ENCODE results near the gene UMPS.

DNA sequence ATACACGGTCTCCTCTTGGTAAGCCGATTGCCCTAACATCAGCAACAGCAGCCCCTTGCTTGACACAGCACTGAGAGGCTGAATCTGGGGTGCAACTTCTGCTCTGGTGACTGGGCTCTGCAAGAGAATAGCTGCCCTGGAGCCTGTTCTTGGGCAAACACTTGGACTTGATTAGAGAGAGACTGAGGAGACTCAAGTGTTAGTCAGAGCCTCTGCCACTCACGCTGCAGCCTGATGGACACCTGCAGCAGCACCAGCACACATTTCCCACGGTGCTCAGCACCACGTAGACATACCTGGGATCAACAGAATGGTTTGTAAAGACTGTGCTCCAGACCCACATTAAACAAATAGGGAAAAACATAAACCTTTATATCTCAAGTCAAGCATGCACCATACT, 35.8 kb upstream of the UMPS start:
- TF ChIP-seq MXI1 (IDR thresholded peaks at IDR 0.05; ENCODE audit: low read depth, low read length) (no peak), YY1 (IDR thresholded peaks at IDR 0.05; ENCODE audit: low read depth) (no peak), RAD21 (IDR thresholded peaks at IDR 0.05; ENCODE audit: low read length) (no peak), FOSL2 (IDR thresholded peaks at IDR 0.05; ENCODE audit: borderline replicate concordance, low read depth) (no peak), RCOR1 (IDR thresholded peaks at IDR 0.05; ENCODE audit: low read length) (no peak), GABPA (IDR thresholded peaks at IDR 0.05; ENCODE audit: low read depth) (no peak), SMC3 (IDR thresholded peaks at IDR 0.05; ENCODE audit: low read depth, low read length) (no peak), EP300 (IDR thresholded peaks at IDR 0.05; ENCODE audit: borderline replicate concordance in 1 of 2, low read depth in 1 of 2, low read length in 1 of 2) (no peak), POLR2AphosphoS5 (IDR thresholded peaks at IDR 0.05; ENCODE audit: low read depth, low read length) (no peak), RFX5 (IDR thresholded peaks at IDR 0.05; ENCODE audit: low read length) (no peak)
- TF ChIP-seq, protein P1, sequence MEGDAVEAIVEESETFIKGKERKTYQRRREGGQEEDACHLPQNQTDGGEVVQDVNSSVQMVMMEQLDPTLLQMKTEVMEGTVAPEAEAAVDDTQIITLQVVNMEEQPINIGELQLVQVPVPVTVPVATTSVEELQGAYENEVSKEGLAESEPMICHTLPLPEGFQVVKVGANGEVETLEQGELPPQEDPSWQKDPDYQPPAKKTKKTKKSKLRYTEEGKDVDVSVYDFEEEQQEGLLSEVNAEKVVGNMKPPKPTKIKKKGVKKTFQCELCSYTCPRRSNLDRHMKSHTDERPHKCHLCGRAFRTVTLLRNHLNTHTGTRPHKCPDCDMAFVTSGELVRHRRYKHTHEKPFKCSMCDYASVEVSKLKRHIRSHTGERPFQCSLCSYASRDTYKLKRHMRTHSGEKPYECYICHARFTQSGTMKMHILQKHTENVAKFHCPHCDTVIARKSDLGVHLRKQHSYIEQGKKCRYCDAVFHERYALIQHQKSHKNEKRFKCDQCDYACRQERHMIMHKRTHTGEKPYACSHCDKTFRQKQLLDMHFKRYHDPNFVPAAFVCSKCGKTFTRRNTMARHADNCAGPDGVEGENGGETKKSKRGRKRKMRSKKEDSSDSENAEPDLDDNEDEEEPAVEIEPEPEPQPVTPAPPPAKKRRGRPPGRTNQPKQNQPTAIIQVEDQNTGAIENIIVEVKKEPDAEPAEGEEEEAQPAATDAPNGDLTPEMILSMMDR (IDR thresholded peaks at IDR 0.05), result no peak
- TF ChIP-seq, protein P2, sequence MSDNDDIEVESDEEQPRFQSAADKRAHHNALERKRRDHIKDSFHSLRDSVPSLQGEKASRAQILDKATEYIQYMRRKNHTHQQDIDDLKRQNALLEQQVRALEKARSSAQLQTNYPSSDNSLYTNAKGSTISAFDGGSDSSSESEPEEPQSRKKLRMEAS (IDR thresholded peaks at IDR 0.05; ENCODE audit: low read depth), result no peak
- TF ChIP-seq, protein P3, sequence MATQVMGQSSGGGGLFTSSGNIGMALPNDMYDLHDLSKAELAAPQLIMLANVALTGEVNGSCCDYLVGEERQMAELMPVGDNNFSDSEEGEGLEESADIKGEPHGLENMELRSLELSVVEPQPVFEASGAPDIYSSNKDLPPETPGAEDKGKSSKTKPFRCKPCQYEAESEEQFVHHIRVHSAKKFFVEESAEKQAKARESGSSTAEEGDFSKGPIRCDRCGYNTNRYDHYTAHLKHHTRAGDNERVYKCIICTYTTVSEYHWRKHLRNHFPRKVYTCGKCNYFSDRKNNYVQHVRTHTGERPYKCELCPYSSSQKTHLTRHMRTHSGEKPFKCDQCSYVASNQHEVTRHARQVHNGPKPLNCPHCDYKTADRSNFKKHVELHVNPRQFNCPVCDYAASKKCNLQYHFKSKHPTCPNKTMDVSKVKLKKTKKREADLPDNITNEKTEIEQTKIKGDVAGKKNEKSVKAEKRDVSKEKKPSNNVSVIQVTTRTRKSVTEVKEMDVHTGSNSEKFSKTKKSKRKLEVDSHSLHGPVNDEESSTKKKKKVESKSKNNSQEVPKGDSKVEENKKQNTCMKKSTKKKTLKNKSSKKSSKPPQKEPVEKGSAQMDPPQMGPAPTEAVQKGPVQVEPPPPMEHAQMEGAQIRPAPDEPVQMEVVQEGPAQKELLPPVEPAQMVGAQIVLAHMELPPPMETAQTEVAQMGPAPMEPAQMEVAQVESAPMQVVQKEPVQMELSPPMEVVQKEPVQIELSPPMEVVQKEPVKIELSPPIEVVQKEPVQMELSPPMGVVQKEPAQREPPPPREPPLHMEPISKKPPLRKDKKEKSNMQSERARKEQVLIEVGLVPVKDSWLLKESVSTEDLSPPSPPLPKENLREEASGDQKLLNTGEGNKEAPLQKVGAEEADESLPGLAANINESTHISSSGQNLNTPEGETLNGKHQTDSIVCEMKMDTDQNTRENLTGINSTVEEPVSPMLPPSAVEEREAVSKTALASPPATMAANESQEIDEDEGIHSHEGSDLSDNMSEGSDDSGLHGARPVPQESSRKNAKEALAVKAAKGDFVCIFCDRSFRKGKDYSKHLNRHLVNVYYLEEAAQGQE (IDR thresholded peaks at IDR 0.05; ENCODE audit: low read depth, low read length), result no peak
